Tibial nerve (tissue), 4 donors: Measurements from ENCODE around the gene ROBO1. TPM values are rescaled to one million over a fixed set of nuclear protein-coding genes. Genes with fewer than 3 reads are reported as not detected.

Source experiments
- DNase-seq, 2 donors: peaks; one replicate each; pipeline ENCODE4 v3.0.0-alpha.2; 2019; ENCODE audit warnings: low spot score in 2 of 2
- H3K27ac ChIP-seq, 4 donors: fragments of 200-600 bp; sonication (generic) in 3 of 4; one replicate each; pipeline ENCODE4 v1.5.1; 2017 to 2019; ENCODE audit warnings: mild to moderate bottlenecking in 1 of 4
- H3K27me3 ChIP-seq, 2 donors: fragments of 200-600 bp; sonication (generic) in 1 of 2; one replicate each; pipeline versions ENCODE4 v1.5.1 to v1.6.0; 2017 to 2019
- H3K36me3 ChIP-seq, 3 donors: fragments of 200-600 bp; sonication (generic); one replicate each; pipeline ENCODE4 v1.5.1; 2018 to 2019
- H3K4me1 ChIP-seq, 4 donors: fragments of 200-600 bp; sonication (generic) in 3 of 4; one replicate each; pipeline ENCODE4 v1.5.1; 2017 to 2019
- H3K4me3 ChIP-seq, 4 donors: fragments of 200-600 bp; sonication (generic) in 3 of 4; one replicate each; pipeline ENCODE4 v1.5.1; 2017 to 2019; ENCODE audit warnings: mild to moderate bottlenecking in 1 of 4, moderate library complexity in 1 of 4
- H3K9me3 ChIP-seq, 4 donors: fragments of 200-600 bp; sonication (generic) in 3 of 4; one replicate each; pipeline ENCODE4 v1.5.1; 2017 to 2019
- CTCF ChIP-seq, 5 experiments: fragments of 200-600 bp in 3 of 5; fragments of 450-650 bp in 2 of 5; sonication (generic) in 3 of 5; IDR thresholded peaks; one replicate each; pipeline ENCODE4 v1.5.1; 2016 to 2019; ENCODE audit warnings: antibody characterized with exemption in 5 of 5, mild to moderate bottlenecking in 3 of 5, moderate library complexity in 2 of 5
- EP300 ChIP-seq, 2 donors: sonication (generic); formaldehyde crosslinking; IDR thresholded peaks; one replicate each; pipeline ENCODE4 v1.6.1; 2017; ENCODE audit warnings: antibody characterized with exemption in 2 of 2, mild to moderate bottlenecking in 1 of 2
- POLR2A ChIP-seq, 2 donors: fragments of 450-650 bp; IDR thresholded peaks; one replicate each; pipeline ENCODE4 v1.6.1; 2017; ENCODE audit warnings: antibody characterized with exemption in 2 of 2, mild to moderate bottlenecking in 2 of 2, moderate library complexity in 2 of 2
- WGBS, 2 donors: methylation state at CpG; one replicate each; pipeline ENCODE4 v1.1.5; 2018; 5-methylcytosine and 5-hydroxymethylcytosine counted together
- total RNA-seq, 4 donors: library from RNA; depleted of rRNA; stranded (reverse); fragments of >200 nt; gene quantifications; one replicate each; pipeline ENCODE4 v1.1.0, GENCODE V29; 2016

Gene ROBO1
- total RNA-seq, 4 donors from 2014 or later: 12.6 to 27.8 (median 23.1) TPM

- Histone ChIP-seq H3K27ac (no peak overlapping the region), H3K36me3 (no peaks in the 10 kb centered on the region), H3K27me3 (no peaks in the 10 kb centered on the region), H3K9me3 (no peaks in the 10 kb centered on the region), H3K4me3 (no peak overlapping the region), H3K4me1 (no peaks in the 10 kb centered on the region)
- 71 to 73% methylated on average over 3 of the region's 3 CpGs for whole genome bisulfite sequencing, 2 donors
- TF ChIP-seq EP300 (IDR thresholded peaks at IDR 0.05): no peak
- TF ChIP-seq CTCF (IDR thresholded peaks at IDR 0.05): no peak
- no peak for TF ChIP-seq POLR2A (IDR thresholded peaks at IDR 0.05)
- no peak for DNase-seq
These were observed 389.7 kb downstream of the ROBO1 start for GRCh38 chr3:79378064-79378463.

GRCh38 chr3:79369306-79369705 lies 398.5 kb downstream of the ROBO1 start:
- Histone ChIP-seq H3K36me3 (no peaks in the 10 kb centered on the region), H3K4me3 (no peak overlapping the region), H3K27ac (no peak overlapping the region), H3K27me3 (no peaks in the 10 kb centered on the region), H3K4me1 (no peaks in the 10 kb centered on the region), H3K9me3 (no peaks in the 10 kb centered on the region)
- no peak for DNase-seq
- no peak for TF ChIP-seq POLR2A (IDR thresholded peaks at IDR 0.05)
- no peak for TF ChIP-seq EP300 (IDR thresholded peaks at IDR 0.05)
- TF ChIP-seq CTCF (IDR thresholded peaks at IDR 0.05): no peak
- 45 to 50% methylated on average over 1 of the region's 1 CpG for WGBS, 2 donors

DNA sequence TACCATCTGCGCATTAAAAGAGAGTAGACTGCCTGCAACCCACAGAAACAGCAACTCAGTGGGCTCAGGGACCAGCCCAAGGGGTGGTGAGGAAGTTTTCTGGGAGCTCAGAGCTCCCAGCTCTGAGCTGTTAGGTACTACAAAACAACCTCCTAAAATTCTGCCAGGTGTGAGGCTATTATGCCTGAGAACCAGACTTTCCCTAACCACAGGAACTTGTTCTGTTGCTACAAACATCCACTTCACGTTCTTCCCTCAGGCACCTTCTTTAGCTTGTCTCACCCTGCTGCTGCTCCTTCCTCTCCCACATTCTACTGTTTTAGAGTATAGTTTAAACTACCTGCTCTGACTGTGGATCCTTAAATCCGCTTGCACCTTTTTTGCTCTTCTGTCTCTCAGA lies 399.4 kb downstream of the ROBO1 start:
- DNase-seq: no peak
- no peaks in the 10 kb centered on the region for H3K27me3 ChIP-seq
- TF ChIP-seq POLR2A (IDR thresholded peaks at IDR 0.05) (no peak), EP300 (IDR thresholded peaks at IDR 0.05) (no peak), CTCF (IDR thresholded peaks at IDR 0.05) (no peak)
- H3K4me3 ChIP-seq: no peak overlapping the region
- H3K27ac ChIP-seq: no peak overlapping the region
- H3K36me3 ChIP-seq: no peaks in the 10 kb centered on the region
- H3K9me3 ChIP-seq: no peaks in the 10 kb centered on the region
- WGBS, 2 donors: 71 to 78% methylated on average over 3 of the region's 3 CpGs
- no peaks in the 10 kb centered on the region for H3K4me1 ChIP-seq

DNA sequence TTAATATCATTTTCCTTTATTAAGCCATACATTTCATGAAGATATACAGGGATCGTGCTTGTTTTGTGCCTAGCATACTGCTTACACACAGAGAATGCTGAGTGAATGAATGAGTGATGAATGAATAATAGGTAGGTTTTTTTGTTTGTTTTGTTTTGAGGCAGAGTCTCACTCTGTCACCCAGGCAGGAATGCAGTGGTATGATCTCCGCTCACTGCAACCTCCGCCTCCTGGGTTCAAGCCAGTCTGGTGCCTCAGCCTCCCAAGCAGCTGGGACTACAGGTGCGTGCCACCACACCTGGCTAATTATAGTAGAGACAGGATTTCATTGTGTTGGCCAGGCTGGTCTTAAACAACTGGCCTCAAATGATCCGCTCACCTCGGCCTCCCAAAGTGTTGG lies 400.0 kb downstream of the ROBO1 start:
- no peak for TF ChIP-seq CTCF (IDR thresholded peaks at IDR 0.05)
- no peak for TF ChIP-seq POLR2A (IDR thresholded peaks at IDR 0.05)
- no peak for TF ChIP-seq EP300 (IDR thresholded peaks at IDR 0.05)
- no peaks in the 10 kb centered on the region for H3K4me1 ChIP-seq
- no peak overlapping the region for H3K4me3 ChIP-seq
- no peaks in the 10 kb centered on the region for H3K9me3 ChIP-seq
- WGBS, 2 donors: 90 to 94% methylated on average over 6 of the region's 6 CpGs
- H3K27ac ChIP-seq: no peak overlapping the region
- H3K27me3 ChIP-seq: no peaks in the 10 kb centered on the region
- H3K36me3 ChIP-seq: no peaks in the 10 kb centered on the region
- no peak for DNase-seq

- H3K27me3 ChIP-seq: no peaks in the 10 kb centered on the region
- no peak overlapping the region for H3K27ac ChIP-seq
- no peak overlapping the region for H3K4me3 ChIP-seq
- no peaks in the 10 kb centered on the region for H3K36me3 ChIP-seq
- DNase-seq: no peak
- no peaks in the 10 kb centered on the region for H3K9me3 ChIP-seq
- no peaks in the 10 kb centered on the region for H3K4me1 ChIP-seq
- TF ChIP-seq POLR2A (IDR thresholded peaks at IDR 0.05) (no peak), EP300 (IDR thresholded peaks at IDR 0.05) (no peak), CTCF (IDR thresholded peaks at IDR 0.05) (no peak)
These were observed 400.7 kb downstream of the ROBO1 start for GRCh38 chr3:79367066-79367465.
